HL-60/S4 treated with retinoic acid at 250 ng/mL for 4 days and 3 days (cell line): Measurements from ENCODE around the gene RABGEF1.
"Not testable (repeated sequence)": the region's sequence is repeated elsewhere in the genome, so short reads cannot be mapped to it uniquely, and the experiment has no call there.

Experiments
- in situ Hi-C: fragments of 300-500 bp; cut with MboI; formaldehyde crosslinking; loops from 2 replicates; pipeline ENCODE4 v1.7.0; 2022; ENCODE audit warnings: low sequenced_read_pairs

Gene RABGEF1

DNA sequence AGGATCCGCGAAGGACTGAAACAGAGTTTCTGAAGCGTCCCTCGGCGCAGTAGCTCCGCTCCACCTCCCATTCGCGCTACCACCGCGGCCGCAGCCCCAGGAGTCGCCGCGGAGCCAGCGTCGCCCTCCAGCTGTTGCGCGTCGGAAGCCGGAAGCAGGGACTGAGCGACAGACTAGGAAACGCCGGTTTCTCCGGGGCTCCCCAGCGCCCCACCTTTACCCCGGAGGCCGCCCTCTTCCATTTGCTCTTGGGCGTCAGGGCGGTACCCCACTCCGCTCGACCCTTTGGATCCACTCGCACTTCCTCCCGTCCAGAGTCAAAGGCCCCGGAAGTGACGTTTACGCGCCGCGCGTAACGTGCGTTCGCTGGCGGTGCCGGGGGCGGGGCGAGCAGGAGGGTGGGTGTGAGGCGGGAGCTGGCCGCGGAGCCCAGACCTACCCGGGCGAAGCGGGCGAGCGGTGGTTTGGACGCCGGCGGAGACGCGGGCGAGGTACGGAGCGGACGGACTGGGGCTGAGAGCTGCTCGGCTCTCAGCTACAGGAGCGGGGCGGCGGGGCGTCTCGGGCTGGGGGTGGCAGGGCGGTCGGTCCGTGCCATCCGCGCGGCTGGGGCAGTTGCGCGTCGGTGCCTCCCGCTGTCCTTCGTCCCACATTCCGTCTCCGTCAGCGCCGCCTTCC, at the start of gene RABGEF1:
TSS of gene RABGEF1 (plus strand) at position 432 of the 678 bp plus-strand sequence. CDS start 31,167 bp downstream, outside the sequence.
- in situ Hi-C loops = no loop called here

DNA sequence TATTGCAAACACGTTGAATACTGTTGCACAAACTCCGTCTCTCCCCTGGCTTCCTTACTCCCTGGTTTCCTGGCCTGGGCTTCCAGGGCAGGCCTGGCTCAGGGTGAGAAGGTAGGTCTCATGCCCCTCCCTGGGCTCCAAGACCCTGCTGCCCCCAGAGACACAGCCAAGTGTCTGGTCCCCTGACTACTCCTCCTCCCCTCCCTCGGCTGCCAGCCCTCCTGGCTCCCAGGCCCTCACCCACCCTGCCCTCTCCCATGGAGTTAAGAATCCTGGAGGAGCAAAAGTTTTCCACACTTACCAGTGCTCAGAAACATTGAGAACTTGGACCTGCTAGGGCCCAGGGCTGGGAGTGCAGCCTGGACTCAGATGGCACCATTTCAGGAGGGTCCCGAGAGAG, 47.2 kb upstream of the RABGEF1 start:
- in situ Hi-C loops = no loop called here

DNA sequence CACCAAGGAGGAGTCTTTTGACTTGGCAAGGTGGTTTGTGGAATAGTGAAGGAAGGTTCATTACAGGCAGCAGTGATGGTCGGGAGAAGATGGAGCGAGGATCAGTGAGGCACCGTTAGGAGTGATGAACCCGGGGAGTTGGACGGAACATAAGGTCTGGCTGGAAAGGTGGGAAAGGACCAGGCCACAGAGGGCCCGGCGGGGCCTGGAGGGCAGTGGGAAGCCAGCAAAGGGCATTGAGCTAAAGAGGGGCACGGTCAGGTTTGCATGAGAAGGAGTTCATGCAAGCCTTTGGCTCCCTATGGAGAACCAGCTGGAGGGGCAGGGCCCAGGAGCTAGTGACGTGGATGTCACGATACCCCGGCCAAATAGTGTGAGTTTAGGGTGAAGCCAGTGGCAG, 46.2 kb upstream of the RABGEF1 start:
- in situ Hi-C loops = no loop called here

DNA sequence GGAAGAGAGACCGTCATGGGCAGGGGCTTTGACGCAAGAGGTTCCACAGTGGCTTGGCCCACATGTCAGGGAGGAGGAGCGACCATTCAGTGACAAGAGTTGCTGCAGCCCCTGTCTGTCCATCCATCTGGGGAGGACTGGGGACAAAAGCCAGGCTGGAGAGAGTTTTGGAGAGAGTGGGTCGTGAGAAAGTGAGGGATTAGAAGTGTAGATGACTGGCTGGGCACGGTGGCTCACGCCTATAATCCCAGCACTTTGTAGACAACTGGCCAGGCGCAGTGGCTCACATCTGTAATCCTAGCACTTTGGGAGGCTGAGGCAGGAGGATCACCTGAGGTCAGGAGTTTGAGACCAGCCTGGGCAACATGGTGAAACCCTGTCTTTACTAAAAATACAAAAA, 45.1 kb upstream of the RABGEF1 start:
- in situ Hi-C loops = not testable (repeated sequence)

DNA sequence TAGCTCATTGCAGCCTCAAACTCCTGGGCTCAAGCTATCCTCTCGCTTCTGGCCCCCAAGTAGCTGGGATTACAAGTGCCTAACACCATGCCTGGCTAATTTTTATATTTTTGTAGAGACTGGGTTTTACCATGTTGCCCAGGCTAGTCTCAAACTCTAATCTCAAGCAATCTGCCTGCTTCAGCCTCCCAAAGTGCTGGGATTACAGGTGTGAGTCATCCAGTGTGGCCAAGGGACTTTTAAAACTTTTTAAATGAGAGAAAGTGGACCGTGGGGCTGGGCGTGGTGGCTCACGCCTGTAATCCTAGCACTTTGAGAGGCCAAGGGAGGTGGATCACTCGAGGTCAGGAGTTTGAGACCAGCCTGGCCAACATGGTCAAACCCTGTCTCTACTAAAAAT, 44.4 kb upstream of the RABGEF1 start:
- in situ Hi-C loops = not testable (repeated sequence)

DNA sequence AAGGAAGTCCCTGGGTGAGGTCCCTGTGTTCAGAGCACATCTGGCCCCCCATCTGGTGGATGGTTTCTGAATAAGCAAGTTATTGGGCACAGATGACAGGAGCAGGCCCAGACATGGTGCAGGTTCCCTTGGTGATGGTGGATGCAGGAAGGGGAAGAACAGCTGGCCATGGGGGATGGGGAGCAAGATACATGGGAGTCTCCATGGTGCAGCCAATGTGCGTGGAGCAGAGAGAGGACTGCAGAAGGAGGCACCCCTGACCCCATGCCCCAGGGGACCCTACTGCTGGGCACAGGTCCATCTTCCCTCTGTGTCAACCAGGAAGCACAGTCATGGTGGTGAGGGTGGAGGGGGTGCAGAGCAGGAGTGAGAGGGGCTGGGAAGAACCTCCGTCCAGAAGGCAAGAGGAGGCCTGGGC, 43.8 kb upstream of the RABGEF1 start:
- in situ Hi-C loops = no loop called here

DNA sequence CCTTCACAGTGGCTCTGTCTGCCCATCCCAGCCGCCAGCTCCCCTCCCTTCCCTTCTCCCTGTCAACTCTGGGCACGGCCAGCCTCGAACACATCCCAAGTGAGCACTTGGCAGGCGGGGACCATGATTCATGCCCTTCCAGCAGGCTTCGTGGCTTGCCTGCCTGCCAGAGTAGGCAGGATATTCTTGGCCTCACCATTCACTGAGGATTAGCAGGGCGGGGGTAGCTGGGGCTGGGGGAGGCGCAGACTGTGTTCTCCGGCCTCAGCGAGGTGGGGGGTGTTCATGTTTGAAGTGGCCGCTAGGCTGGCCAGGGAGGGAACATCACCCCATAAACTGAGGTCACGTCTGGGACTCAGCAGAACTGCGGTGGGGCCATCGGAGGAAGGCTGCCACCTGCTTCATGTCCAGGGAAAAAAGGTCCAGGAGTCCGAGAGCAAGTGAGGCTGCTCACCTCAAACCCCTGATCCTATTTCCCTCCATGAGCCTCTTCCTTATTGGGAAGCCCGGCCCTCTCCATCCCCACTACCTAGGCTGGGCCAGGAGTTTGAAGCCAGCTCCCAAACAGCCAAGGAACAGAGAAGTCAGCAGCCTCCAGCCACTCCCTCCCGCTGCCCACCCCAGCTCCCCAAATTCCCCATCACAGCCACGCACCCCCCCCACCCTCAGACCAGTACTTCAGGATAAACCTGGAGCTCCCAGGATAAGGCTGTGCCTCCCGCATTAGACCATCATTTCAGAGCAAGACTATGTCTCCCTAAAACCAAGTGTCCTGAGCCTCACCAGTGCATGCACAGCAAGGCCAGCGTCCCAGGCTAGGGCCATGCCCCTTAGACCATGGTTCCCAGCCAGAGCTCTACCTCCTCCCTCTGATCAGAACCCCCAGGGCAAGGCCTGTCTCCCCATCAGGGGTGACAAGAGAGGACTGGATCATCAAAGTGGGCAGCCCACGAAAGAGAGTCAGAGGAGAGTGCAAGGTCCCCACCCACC, 42.8 kb upstream of the RABGEF1 start:
- in situ Hi-C loops = no loop called here

DNA sequence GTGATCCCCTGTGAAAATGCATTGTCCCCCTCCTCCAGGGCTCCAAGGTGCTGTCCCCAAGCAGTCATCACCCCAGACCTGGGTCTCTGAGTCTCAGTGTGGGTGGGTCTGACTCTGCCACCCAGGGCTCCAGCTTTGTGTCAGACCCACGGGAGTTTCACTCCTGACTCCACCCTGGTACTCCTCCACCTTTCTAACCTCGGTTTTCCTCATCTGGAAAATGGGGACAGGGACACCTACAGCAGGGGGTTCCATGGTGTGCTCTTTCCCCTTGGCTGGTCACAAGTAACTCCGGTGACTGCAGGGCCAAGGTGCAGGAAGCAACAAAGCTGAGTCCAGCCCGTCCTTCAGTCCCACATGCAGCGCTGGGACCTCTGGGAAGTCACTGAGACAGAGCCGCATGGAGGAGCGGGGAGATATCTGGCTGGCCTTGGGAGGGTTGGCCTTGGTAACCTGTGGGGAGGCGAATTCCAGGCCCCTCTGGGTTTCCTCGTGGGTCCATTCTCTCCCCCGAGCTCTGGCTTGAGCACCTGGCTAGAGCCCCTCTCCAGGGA, 41.8 kb upstream of the RABGEF1 start:
- in situ Hi-C loops = no loop called here

DNA sequence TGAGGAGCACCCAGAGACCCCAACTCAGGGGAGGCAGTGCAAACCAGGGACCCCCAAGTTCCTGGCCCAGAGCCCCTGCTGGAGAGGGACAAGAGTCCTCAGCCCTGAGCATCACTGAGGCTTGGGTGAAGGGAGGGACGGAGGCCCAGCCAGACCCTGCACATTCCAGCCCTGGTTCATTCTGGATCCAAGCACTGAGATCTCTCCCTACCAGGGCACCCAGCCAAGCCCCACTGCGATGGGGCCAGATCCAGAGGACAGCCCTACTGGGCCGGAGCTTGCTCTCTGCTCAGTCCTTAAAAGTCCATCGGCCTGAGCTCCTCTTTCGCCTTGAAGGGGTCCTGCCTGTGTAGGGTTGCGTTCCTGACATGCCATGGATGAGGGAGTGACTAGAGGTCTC, 40.5 kb upstream of the RABGEF1 start:
- in situ Hi-C loops = no loop called here

DNA sequence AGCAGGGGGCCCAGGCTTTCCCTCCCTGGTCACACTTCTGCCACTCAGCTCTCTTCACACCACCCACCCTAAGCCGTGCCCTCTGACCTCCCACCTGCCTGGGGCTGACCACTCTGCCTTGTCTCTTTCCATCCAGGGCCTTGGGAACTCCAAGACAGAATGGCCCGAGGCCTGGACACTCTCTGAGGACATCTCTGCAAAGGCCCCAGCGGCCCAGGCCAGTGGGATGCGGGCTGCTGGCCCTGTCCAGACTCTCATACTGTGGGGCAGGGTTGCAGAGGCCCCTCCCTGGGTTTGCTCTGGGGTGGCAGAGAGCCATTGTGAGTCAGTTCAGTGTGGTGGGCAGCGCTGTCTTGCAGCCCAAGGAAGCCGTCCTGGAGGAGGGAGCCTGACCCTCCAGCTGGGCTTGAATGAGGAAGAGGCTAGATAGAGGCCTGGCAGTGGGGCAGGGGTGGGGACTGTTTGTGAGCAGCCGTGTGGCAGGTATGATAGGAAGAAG, 39.9 kb upstream of the RABGEF1 start:
- in situ Hi-C loops = no loop called here

DNA sequence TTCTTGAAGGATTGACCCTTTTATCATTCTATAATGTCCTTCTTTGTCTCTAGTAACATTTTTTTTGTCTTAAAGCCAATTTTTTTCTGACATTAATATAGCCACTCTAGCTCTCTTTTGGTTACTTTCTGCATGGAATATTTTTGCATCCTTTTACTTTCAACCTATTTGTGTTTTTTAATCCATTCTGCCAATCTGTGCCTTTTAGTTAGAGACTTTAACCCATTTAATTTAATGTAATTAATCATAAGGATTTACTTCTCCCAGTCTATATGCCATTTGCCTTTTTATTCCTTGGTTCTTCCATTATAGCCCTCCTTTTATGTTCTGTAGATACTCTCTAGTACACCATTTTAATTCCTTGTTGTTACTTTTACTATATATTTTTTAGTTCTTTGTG, 32.7 kb upstream of the RABGEF1 start:
- in situ Hi-C loops = no loop called here

DNA sequence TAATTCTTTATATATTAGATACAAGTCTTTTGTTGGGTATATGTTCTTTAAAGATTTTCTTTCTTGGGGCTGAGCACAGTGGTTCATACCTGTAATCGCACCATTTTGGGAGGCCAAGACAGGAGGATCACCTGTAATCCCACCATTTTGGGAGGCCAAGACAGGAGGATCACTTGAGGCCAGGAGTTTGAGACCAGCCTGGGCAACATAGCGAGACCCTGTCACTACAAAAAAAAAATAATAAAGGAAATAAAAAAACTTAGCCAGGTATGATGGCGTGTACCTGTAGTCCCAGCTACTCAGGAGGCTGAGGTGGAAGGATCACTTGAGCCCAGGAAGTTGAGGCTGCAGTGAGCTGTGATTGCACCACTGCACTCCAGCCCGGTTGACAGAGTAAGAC, 29.8 kb upstream of the RABGEF1 start:
- in situ Hi-C loops = not testable (repeated sequence)

DNA sequence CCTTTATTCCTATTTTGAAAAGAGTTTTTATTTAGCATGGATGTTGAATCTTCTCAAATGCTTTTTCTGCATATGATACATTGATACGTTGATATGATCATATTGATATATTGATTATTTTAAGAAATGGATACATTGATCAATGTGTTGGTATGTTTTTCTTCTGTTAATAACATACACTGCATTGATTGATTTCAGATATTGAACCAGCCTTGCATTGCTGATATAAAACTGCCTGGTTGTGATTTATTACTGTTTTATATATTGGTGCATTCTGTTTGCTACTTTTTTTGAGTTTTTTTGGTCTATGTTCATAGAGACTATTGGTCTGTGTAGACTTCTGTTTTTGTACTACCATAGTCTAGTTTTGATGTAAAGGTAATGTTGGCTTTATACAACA, 26.8 kb upstream of the RABGEF1 start:
- in situ Hi-C loops = no loop called here

DNA sequence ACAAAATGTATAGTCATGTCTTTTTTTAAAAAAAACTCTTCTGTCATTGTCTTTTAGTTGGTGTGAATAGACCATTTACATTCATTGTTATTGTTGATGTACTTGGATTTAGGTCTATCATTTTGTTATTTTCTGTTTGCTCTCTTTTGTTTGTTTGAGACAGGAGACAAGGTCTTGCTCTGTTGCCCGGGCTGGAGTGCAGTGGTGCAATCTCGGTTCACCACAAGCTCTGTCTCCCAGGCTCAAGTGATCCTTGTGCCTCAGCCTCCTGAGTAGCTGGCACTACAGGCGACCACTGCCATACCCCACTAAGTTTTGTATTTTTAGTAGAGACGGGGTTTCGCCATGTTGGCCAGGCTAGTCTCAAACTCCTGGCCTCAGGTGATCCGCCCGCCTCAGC, 23.9 kb upstream of the RABGEF1 start:
- in situ Hi-C loops = not testable (repeated sequence)

DNA sequence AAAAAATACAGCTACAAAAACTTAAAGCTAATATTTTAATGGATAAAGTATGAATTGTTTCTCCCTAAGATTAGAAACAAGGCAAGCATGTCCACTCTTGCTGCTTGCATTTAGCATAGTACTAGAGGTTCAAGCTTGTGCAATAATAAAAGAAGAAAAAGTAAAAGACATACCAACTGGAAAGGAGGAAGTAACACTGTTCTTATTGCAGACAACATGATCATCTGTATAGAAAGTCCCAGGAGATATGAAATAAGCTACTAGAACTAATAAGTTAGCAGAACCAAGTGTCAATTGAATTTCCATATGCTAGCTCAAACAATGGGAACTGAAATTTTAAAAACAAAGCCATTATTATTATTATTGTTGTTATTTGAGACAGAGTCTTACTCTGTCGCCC, 20.0 kb upstream of the RABGEF1 start:
- in situ Hi-C loops = no loop called here

DNA sequence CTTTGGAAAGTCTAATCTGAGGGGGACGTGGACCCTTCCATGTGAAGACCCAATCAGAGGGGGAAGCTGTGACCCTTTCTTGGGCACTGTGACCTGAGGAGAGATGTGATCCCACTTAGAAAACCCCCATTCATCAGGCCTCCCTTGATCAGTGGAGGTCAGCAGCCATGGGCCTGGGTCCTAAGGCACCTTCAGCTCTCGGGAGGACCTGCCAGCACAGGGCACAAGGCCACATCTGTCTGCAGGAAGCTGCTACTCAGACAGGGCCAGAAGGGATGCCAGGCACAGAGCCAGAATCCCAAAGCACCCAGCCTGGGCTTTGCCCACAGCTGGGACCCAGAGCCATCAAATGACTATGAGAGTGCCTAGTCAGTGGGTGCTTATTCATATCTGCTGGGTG, 14.7 kb upstream of the RABGEF1 start:
- in situ Hi-C loops = no loop called here

DNA sequence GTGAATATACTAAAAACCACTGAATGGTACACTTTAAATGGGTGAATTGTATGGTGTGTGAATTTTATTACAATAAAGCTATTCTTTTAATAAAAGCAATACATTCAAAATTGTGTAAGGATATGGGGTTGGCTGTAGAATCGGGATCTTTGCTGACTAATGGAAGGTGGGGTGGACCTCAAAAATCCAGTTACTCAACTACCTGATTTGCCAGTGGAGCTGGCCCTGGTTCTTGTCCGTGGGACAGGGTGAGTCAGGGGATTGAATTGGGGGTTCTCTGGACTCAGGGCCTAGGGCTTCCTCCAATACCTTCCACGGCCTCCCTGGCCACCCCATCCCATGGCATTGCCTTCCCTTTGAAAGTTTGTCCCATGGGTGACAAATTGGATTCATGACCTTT, 13.5 kb upstream of the RABGEF1 start:
- in situ Hi-C loops = no loop called here

DNA sequence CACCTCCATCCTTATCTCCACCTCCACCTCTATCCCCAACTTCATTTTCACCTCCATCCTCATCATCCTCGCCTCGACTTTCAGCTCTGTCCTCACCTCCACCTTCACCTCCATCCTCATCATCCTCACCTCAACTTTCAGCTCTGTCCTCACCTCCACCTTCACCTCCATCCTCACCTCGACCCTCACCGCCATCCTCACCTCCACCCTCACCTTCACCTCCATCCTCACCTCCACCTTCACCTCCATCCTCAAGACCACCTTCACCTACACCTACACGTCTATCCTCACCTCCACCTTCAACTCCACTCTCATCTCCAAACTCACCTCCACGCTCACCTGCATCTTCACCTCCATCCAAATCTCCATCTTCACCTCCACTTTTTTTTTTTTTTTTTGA, 12.0 kb upstream of the RABGEF1 start:
- in situ Hi-C loops = no loop called here

DNA sequence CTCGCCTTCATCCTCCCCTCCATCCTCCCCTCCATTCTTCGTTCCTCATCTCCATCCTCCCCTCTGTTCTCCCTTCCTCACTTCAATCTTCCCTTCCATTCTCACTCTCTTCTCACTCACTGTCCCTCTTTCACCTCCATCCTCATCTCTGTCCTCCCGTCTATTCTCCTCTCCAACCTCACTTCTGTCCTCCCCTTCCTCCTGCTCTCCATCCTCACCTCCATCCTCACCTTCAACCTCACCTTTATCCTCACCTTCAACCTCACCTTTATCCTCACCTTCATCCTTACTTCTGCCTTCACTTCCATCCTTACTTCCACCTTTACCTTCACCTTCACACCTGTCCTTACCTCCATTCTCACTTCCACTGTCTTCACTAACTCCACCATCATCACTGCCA, 11.3 kb upstream of the RABGEF1 start:
- in situ Hi-C loops = no loop called here

DNA sequence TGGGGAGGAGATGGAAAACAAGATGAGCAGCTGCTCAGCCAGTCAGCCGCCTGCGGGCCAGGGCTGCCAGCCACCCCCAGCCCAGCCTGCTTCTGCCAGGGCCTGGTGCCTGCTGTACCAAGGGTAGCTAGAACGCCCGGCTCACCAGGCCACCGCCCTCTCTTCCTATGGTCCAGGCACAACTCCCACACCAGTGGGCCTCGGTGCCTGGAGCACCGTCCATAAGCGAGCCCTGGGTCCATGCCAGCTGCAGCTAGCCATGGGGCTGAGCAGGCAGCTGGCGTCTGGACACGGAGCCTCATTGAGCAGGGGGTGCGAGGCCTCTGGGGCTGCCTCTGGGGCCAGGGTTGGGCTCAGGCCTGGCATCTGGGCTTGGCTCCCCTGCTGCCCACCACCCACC, 8.5 kb upstream of the RABGEF1 start:
- in situ Hi-C loops = no loop called here

DNA sequence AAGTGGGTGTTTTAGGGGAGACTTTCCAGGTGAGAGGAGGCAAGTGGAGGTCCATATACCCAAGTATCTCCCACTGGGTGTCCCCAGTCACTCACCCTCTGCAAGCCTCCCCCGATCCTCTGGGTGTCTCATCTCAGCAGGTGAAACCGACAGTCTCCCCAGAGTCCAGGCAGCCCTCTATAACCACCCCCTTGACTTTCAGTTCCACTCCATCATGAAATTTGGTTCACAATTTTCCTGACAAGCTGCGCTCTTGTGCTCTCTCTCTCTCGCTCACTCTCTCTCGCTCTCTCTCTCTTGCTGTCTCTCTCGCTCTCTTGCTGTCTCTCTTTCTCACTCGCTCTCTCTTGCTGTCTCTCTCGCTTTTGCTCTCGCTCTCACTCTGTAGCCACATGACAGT, 8.1 kb upstream of the RABGEF1 start:
- in situ Hi-C loops = no loop called here

DNA sequence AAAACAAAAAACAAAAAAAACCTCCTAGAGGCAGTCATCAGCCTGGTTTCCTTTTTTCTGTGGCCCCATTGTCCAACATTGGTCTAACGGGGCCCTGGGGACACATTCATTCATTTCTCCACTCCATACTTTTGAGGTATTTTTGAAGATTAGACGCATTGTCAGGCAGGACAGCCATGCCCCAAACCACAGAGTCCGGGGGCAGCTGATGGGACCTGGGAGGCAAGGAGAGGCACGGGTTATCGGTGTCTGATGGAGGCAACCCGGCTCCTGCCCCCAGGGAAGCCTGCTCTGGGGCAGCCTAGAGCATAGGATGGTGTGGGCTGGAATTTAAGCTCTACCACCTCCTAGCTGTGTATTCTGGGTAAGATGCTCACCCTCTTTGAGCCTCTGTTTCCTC, 6.5 kb upstream of the RABGEF1 start:
- in situ Hi-C loops = no loop called here
